ENCODE data around the gene LRP4.
A peak's percentile ranks its signal among the peaks of the same experiment; 100 is the strongest.
"Not testable (repeated sequence)": the region's sequence is repeated elsewhere in the genome, so short reads cannot be mapped to it uniquely, and the experiment has no call there.

LRP4 gene

DNA sequence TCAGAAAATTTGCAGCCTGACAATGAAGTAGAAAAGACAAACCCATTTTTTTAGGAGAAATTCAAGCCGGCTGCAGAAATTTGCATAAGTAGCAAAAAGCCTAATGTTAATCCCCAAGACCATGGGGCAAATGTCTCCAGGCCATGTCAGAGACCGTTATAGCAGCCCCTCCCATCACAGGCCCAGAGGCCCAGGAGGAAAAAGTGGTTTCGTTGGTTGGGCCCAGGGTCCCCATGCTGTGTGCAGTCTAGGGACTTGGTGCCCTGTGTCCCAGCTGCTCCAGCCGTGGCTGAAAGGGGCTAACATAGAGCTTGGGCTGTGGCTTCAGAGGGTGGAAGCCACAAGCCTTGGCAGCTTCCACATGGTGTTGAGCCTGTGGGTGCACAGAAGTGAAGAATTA, 9.6 kb upstream of the LRP4 start:
- not testable (repeated sequence) for DNase-seq (ENCODE audit: low spot score)

DNA sequence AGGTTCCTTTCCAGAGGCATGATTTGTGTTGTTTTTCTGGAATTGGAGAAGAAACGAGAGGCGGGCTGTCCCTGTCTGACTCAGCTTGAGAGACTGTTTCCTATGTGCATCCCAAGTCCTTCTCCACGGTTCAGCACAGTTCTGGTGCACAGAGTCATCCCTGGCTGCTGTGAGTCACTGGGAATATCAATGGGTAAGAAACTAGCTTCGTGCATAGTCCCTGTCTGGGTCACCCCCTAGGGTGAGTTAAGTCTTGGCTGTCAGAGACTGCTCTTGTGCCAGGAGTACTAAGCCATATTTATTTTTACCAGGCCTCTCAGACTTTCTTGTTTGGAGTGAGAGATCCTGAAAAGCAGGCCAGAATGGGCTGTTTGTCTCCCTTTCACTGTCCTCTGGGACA, 2.4 kb upstream of the LRP4 start:
- no peak for DNase-seq (ENCODE audit: low spot score)

DNA sequence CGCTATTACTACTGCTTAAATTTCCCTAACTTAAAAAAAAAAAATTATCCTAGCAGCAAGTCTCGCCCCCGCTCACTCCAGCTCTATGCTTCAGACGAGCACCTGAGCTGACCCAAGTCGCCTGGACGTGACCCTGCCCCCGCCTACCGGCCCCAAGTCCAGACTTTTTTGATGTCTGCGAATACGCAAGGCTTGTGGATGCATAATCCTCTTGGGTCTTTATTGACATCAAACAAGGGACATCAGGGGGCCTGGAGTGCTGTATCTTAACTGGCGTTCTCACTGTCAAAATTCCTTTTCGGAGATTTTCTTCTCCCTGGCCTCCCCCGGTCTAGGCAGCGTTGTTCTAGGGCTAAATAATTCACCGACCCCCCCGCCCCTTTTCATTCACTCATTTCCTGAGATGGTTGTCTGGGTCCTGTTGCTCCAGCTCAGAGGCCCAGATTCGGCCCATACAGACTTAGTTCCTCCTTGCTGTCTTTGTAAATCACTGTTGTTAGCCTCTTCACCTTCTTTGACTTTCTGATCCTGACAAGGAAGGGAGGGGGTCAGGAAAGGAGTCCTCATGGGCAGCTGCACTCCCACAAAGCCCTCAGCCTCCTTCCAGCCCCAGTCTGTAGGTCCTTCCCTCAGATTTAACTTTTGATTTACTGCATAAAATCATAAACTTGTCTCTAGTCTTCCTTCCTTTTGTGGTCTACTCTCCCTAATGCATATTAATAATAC, 601 bp upstream of the LRP4 start:
- no peak for DNase-seq (ENCODE audit: low spot score)

DNA sequence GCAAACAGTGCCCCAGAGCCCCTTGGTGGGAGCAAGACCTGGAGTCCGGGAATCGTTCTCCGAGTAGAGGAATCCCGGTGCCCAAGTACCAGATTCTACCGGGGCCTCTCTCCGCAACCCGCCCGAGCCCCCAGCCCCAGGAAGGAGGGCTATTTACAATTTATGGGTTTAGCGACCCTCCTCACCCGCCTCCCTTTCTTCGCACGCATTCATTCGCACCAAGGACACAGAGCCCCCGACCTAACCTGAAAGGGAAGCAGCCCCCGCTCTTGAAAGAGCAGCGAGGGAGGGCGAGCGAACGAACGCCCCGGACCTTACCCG, 628 bp downstream of the LRP4 start:
- no peak for DNase-seq (ENCODE audit: low spot score)

DNA sequence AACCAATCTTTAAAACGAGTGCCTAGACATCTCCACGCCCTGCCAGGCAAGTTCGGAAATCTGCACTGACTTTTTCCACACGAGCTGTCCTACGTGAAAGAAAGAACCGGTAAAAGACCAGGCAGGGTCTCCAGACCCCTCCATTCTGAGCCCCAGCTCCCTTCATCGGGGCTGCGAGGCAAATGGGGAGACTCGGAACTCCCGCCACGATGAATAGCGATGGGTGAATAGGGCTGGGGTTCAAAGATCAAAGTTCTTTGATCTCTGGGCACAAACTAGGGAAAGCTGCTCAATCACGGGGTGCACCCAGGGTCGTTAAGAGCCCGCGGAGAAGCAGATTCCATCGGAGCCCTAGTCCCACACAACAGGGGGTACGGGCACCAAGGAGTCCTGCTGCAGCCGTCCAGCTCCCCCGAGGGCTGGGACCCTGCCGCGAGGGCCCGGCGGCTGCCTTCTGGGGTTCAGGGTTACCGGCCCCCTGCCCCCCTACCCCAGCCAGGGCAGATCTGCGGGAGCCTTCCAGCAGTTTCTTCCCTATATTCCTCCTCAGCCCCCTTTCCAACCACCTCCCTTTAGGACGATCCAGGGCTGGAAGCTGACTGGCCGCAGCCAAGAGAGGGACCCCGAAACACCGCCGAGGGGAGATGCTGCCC, 1.1 kb downstream of the LRP4 start:
- DNase-seq (ENCODE audit: low spot score): no peak

DNA sequence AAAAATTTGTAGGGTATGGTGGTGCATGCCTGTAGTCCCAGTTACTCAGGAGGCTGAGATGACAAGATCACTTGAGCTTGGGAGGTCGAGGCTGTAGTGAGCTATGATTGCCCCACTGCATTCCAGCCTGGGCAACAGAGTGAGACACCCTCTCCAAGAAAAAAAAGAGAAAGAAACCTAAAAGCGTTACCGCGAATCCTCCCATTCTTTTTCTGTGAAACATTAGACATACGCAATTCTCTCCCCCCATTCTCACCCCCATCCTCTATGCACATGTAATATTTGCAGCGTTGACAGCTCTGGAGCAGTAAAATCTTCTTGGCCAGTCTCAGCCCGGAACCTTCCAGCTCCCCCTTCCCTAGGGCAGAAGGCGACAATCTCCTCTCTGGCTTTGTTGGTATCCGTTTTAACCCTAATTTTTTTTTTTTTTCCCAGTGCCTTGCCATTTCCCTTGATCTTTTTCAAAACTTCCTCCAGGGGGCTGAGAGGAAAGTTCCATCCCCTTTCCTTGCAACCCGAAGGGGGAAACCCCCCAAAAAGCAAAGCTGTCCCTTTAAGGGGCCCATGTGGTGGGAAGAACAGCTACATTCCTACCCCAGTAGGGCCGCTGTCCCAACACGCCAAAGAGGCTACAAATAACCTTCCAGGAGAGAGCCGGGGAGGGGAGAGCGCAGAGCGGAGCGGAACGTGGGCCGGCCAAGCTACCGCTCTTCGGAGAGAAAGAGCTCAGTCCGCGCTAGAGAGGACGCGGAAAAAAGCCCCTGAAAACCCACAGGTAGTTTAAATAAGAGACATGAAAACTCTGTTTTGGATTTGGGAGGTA, 1.9 kb downstream of the LRP4 start:
- DNase-seq (ENCODE audit: low spot score): no peak

DNA sequence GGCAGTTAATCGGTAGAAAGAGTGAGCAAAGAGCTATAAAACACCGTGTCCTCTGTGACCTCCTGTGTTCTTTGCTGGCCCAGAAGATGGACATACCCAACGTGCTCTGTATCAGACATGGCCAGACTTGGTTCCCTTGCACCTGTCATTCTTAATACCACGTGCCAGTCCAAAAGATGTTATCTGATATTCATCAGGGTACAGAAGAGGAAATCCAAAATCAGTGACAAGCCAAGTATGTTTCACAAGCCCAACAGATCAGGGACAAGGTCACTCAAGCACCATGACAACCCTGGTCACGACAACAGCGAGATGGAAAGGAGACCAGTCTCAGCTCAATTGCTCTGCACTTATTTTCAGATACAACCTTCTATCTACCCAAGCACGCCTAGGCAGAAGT, 3.4 kb downstream of the LRP4 start:
- no peak for DNase-seq (ENCODE audit: low spot score)

DNA sequence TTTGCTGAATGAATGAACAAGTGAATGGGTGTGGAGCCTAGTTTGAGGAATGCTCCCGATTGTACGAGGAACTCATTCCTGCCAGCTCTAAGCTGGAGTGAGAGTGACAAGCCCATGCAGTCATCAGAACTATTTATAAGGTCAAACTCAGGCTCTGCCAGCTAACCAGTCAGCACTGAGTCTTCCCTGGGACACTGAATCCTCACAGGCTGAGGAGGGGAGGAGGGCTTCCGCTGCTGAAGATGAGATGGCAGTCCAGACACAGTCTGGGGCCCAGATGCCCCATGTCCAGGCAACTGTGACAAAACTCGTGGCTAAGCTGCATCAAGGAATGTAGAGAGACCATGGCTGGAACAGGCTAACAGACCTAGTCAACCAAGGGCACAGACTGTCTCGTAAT, 4.0 kb downstream of the LRP4 start:
- no peak for DNase-seq (ENCODE audit: low spot score)

DNA sequence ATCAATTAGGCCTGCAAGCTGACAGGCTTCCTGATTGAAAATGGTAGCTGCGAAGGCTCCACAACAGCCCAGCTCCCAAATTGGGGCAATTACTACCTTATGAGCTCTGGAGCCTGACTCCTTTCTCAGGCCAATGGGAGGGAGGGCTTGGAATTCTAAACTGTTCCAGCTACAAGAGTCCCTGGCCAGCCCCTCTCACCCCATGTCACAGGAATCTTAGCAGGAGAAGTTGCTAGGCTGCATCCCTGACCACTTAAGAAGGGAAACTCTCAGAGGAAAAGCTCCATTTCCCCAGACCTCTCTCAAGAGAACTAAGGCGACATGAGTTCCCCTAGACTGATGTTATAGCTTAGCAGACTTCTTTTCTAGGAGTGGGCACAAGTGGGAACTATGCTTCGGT, 4.9 kb downstream of the LRP4 start:
- DNase-seq (ENCODE audit: low spot score): no peak

DNA sequence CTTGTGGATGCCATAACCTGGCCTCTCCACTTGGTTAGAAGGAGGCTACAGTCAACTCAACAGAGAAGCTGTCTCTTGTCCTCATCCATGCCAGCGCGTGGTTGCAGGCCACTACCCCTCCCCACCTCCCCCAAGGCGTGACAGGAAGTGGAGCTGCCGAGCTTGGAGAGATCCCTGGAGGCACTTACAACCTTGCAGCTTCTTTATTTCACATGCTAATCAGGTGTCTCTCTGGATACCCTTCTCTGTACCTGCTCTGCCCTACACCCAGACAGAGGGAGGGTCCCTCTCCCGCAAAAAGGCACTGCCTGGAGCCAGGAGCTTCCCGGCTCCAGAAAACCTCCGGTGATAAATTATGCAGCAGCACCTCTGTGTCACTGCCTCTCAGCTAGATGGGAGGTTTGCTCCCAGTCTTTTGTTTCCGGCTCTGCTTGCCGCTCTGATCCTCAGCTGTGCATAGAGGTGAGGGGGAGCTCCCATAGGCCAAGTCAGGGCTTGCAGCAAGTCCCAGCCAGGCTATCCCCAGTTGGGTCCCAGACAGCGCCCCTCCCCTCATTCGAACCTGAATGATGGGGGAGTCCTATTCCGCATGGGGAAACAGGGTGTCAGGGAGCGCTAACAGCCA, 5.7 kb downstream of the LRP4 start:
- DNase-seq (ENCODE audit: low spot score): no peak

DNA sequence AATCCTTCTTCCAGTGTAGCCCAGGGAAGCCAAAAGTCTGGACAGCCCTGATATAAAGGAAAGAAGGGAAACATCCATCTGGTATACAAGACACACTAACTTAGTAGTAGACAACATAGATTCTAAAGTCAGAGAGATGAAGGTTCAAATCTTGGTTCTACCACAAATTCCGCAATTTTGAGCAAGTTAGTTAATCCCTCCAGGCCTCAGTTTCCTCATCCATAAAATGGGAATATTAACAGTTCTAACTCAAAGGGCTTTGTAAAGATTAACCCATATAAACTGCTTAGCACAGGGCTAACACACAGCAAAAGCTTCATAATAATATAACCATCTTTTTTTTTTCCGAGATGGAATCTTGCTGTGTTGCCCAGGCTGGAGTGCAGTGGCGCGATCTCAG, 10.7 kb downstream of the LRP4 start:
- DNase-seq (ENCODE audit: low spot score): no peak

DNA sequence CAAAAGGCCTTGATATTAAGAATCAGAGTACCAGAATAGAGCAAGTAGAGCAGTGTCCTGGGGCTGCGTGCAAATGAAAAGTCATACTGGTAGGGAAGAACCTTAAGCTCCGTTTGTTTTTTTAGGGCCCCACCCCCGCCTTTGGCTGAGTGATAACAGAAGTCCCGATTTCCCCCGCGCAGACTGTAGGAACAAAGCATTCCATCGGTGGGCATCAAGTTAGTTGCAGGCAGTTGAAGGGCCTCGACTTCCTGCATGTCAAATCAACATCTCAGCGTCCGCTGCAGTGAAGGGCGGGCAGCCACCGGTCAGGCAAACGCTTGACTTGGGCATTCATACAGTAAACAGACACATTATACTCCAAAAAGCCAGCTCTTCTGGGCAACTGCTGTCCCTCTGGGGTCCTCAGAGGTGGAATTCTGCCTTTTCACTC, 11.7 kb downstream of the LRP4 start:
- no peak for DNase-seq (ENCODE audit: low spot score)

DNA sequence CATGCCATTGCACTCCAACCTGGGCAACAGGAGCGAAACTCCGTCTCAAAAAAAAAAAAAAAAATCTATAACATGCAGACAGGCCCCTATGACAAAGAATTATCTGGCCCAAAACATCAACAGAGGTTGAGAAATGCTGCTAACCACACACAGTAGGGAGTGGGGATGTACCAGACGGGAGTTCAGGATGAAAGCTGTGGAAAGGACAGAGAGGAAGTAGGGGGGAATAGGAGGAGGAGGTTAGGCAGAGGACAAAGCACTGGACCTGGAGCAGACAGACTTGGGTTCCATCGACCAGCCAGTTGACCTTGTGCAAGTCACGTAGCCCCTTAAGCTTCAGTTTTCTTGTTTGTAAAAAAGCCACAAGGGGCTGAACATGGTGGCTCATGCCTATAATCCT, 12.5 kb downstream of the LRP4 start:
- DNase-seq (ENCODE audit: low spot score): no peak

DNA sequence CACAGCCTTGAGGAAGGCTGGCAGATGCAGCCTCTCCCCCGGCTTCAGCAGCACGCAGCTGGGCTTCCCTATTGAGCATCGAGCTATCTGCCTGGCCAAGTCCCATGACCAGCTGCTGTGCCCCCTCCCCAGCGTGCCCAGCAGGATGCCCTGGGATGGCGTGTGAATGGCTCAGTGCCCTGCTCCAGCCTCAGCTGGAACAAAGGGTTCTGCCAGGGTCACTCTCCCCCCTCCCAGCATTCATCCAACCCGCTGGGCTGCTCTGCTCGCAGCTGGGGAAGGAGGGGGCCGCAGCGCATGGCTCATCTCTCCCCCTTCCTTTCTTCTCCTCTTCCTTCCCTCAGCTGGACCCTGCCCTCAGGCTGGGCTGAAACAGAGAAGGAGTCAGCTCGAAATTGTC, 14.5 kb downstream of the LRP4 start:
- DNase-seq (ENCODE audit: low spot score): no peak

DNA sequence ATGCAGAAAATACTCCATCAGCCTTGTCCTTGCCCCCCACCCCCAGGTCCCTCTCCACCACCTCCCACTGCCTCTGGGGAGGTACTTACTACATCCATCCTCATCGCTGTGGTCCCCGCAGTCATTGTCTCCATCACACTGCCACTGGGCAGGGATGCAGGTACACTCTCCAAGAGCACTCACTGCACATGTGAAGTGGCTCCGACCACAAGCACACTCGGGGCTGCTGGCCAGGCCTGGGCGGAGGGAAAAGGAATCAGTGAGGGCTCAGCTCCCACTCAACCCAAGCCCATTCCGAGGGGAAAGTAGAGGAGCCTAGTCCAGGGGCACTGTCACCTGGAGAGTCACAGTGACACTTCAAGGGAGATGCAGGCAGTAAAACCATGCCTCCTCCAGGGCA, 15.7 kb downstream of the LRP4 start:
- no peak for DNase-seq (ENCODE audit: low spot score)

DNA sequence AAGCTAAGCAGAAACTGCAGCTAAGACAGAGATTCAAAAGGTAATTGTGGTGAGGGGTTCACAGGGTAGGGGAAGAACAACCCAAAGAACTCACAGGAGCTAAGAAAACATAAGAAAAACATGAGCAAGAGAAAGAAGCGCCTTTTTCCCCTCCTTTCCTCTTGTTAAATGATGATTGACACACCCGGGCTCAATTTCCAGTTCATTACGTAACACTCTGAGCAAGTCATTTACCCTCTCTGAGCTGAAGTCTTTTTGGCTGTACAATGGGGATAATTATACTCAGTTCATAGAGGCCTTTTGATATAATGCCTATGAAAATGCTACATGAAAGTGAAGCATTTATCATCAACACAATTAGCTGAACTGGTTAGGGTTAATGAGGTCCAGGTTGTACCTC, 17.2 kb downstream of the LRP4 start:
- no peak for DNase-seq (ENCODE audit: low spot score)

DNA sequence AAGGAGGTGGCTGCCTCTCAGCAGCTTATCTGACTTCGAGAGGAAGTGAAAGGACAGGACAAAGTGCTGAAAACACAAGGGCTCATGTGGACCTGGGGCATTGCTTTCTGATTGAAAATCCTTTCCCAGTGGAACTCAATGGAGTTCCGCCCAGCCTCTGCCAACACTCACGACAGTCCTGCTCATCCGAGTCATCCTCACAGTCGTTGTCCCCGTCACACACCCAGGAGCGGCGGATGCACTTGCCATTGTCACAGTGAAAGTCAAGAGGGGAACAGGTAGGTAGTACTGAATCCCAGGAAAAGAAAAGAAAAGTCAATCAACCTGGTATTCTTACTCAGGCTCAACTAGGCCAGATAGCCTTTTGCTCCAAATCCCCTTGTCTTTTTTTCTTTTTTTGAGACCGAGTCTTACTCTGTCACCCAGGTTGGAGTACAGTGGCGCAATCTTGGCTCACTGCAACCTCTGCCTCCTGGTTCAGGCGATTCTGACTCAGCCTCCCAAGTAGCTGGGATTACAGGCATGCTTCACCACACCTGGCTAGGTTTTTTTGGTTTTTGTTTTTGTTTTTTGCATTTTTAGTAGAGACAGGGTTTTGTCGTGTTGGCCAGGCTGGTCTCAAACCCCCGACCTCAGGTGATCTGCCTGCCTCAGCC, 18.1 kb downstream of the LRP4 start:
- DNase-seq (ENCODE audit: low spot score): no peak

DNA sequence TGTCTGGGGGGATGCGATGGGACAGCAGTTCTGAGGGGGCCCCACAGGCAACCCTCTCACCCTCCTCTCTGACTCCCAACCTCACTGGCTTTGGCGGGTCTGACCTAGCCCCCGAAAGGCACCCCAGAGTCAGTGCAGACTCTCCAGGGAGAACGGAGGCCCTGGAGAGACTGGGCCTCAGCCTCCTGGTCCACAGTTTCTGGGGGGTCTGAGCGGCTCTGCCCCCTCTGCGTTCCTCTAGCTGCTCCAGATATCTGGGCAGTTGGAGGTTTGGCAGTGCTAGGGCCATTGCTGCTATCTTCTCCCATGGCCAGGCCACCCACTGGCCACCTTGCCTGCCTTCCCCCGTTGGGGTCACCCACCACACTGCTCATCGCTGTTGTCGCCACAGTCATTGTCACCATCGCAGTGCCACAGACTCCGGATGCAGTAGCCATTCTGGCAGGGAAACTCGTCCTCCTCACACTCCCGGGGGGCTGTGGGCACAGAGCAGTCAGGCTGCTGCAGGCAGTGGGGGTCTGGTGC, 18.8 kb downstream of the LRP4 start:
- DNase-seq (ENCODE audit: low spot score): no peak

DNA sequence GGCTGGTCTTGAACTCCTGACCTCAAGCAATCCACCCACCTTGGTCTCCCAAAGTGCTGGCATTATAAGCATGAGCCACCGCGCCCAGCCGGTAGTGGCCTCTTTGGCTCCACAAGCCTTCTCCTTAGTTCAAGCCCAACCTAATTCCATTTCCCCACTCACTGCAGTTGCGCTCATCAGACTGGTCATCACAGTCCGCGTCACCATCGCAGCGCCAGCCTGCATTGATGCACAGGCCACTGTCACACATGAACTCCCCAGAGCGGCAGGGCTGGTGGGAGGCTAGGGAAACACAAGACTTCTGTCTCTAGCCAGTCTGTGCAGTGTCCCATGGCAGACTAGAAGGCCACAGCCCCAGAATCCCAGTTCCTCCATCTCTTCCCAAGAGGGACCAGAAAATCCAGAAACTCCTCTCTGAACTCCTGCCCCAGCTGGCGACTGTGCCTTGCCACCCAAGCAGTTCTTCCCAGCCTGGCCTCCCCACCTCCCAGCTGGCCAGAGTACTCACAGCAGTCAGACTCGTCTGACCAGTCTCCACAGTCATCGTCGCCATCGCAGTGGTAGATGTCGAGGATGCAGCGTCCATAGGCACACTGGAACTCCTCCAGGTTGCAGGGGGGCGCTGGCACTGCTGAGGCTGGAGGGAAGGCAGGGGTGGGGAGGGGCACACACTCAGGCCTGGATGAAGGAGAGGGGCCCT, 19.8 kb downstream of the LRP4 start:
- DNase-seq (ENCODE audit: low spot score): no peak

DNA sequence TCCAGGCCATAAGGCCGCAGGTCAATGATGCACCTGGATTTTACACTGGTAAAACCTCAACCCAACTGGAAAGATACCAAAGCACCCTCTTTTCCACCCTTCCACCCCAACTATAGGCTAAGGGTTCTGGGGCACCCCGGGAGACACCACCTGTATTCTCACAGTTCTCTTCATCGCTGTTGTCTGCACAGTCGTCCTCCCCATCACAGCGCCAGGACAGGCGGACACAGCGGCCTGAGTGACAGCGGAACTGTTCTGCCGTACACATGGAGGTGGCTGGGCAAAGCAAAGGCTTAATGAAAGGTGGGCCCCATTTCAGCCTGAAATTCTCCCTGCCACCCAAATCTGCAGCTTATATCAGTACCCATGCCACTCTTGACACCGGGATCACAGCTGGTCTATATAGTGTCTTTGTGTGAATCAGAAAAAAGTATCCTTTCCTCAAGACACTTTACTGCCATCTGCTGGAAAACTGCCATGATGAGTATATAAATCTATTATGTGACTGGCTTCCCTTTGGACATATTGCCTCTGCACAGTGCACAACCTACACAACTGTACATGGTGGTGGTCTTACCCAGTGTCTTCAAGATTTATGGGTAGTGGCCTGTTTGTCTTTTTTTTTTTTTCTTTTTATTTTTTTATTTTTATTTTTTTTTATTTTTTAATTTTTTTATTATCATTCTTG, 21.5 kb downstream of the LRP4 start:
- DNase-seq (ENCODE audit: low spot score): peak; percentile 16

DNA sequence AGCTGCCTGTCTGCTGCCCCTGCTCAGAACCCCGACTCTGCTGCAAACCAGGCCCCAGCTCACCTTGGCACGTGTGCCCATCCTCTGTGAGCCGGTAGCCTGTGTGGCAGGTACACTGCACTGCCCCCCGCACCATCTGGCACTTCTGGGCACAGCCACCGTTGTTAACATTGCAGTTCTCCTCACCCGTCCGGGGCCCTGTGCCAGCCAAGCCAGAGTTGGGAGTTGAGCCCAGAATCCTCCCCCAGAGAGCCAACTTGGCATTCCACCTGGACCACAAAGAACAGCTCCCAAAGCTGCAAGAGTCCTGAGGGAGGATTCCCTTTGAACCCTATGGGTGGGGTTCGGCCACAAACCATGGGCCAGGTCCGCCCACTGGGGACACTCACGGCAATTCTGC, 22.5 kb downstream of the LRP4 start:
- DNase-seq (ENCODE audit: low spot score): no peak
